IPS-NIHi7 (cell line): ENCODE data around the gene ZNF816.
A peak's percentile ranks its signal among the peaks of the same experiment; 100 is the strongest.
"Not testable (repeated sequence)": the region's sequence is repeated elsewhere in the genome, so short reads cannot be mapped to it uniquely, and the experiment has no call there.

Experiments used
- DNase-seq: peaks from one replicate; pipeline ENCODE4 v3.0.0; 2012; ENCODE audit warnings: mixed read lengths; ENCODE audit errors: extremely low spot score

ZNF816 gene

GRCh38 chr19:52959613-52960295 is 2.9 kb downstream of the ZNF816 start:
- DNase-seq, result no peak

DNA sequence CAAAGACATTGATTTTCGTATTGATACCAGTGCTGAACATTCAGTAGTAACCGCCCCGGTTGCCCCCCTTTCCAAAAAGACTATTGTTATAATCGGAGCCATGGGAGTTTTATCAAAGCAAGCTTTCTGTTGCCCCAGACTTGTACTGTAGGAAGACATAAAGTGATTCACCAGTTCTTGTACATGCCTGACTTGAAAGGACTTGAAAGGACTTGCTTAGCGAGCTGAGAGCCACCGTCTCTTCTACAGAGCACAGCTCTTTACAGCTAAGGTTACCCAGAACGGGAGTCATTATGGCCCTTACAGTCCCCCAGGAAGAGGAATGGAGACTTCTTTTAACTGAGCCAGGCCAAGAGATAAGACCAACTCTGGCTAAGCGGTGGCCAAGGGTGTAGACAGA is 5.1 kb downstream of the ZNF816 start:
- no peak for DNase-seq

GRCh38 chr19:52956917-52957316 is 5.8 kb downstream of the ZNF816 start:
- no peak for DNase-seq

GRCh38 chr19:52949422-52949821 is 13.3 kb downstream of the ZNF816 start:
- no peak for DNase-seq

DNA sequence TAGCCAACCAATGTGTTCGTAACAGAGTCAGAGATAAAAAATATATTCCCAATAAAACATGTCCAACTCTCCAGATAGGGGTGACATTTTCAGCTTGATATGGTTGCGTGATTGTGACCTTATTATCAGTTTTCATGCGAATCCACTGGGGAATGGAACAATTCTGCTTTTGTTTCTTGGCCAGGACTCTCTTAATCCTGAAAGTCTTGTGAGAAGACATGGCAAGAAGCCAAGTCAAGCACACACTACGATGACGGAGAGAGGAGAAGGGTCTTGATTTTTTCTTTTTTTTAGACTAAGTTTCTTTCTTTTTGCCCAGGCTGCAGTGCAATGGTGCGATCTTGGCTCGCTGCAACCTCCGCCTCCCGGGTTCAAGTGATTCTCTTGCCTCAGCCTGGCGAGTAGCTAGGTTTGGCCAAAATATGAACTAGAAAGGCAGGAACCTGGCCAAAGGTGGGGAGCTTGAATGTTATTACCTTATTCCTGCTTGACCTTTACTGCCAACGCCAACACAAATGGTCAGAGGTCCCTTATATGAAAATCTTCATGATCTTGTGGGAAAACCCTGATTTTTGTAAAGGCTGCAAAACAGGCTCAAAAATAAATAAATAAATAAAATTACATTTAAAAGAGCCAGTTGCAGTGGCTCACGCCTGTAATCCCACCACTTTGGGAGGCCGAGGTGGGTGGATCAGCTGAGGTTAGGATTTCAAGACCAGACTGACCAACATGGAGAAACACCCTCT is 14.5 kb downstream of the ZNF816 start:
- DNase-seq, result no peak

DNA sequence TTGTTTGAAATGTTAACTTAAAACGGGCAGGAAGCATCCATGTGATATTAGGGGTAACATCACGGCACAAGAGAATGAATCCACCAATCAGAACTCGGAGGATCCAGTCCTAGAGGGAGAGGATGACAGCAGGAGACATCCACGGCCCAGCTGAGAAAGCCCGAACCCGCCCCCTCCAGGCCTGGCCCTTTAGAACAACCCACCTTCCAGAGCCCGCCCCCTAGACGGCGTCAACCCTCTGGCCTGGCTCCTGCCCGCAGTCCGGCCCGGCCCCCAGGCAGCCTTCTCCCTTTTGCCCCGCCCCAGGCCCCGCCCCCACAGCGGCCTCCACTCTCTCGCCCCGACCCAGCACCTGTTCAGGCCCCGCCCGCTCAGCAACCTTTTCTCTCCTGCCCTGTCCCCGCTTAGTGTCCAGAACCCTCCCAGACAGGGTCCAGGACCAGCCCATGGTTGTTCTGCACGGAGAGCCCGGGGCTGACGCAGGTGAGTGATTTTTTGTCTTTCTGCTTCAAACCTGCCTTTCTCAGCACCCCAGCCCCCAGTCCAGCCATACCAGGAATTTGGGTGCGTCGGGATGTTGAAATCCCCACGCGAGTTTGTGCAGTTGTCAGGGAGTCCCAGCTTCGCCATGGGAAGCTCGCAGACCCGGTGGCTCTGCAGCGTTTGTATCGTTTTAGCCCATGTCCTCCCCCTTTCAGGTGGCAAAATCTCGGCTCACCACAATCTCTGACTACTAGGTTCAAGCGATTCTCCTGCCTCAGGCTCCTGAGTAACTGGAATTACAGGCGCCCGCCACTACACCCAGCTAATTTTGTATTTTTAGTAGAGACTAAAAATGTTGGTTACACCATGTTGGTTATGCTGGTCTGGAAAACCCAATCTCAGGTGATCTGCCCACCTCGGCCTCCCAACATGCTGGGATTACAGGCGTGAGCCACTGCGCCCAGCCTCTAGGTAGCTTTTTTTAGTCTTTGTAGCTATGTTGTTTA is 16.1 kb downstream of the ZNF816 start:
- peak; percentile 96 for DNase-seq

GRCh38 chr19:52945652-52946321 is 16.9 kb downstream of the ZNF816 start:
- no peak for DNase-seq

DNA sequence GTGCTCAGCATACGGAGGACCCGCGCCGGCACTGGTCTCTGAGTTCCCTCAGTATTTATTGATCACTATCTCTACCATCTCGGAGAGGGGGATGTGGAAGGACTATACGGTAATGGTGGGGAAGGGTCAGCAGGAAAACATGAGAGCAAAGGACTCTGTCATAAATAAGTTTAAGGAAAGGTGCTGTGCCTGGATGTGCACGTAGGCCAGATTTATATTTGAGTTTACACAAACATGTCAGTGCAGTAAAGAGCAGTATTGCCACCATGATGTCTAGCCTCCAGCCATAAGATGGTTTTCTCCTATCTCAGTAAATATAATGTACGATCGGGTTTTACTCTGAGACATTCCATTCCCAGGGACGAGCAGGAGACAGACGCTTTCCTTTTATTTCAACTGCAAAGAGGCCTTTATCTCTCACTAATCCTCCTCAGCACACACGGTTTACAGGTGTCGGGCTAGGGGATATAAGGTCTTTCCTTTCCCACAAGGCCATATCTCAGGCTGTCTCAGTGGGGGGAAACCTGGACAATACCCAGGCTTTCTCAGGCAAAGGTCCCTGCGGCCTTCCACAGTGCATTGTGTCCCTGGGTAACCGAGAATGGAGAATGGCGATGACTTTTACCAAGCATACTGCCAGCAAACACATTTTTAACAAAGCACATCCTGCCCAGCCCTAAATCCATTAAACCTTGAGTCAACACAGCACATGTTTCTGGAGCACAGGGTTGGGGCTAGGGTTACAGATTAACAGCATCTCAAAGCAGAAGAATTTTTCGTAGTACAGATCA is 17.8 kb downstream of the ZNF816 start:
- DNase-seq, result not testable (repeated sequence)

GRCh38 chr19:52943884-52944643 is 18.6 kb downstream of the ZNF816 start:
- DNase-seq, result no peak

- no peak for DNase-seq
Measured at GRCh38 chr19:52943134-52943883, 19.4 kb downstream of the ZNF816 start.

DNA sequence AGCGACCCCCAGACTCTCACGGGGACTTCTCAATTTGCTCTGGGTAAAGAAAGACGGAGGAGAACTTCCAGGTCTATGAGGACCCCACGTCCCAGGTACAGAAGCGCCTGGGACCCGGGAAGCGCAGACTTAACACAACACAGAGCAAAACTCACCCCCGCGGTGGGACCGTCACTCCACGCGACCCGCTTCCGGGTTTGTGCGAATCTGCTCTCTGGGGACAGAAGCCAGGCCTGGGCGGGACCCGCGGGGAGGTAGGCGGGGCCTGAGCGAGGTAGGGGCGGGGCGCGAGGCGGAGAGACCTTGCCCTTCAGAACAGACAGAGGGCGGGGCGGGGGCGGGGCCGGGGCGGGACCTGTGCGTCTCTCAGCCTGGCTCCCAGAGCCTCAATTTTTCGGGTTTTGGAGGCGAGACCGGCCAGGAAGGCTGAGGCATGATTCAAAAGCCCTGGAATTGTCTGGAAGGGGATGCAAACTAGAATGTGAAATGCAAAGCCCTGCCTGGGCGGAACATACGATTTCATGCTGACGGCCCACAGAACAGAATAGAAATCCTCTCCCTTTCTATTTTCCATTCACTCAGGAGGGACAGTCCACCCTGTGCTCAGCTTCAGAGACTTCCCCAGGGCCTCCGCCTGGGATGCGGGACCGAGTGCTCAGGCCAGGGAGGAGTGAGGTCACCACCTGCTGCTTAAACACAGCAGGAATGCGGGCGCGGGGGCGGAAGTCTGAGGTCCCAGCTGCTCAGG is 20.1 kb downstream of the ZNF816 start:
- peak; percentile 77 for DNase-seq

DNA sequence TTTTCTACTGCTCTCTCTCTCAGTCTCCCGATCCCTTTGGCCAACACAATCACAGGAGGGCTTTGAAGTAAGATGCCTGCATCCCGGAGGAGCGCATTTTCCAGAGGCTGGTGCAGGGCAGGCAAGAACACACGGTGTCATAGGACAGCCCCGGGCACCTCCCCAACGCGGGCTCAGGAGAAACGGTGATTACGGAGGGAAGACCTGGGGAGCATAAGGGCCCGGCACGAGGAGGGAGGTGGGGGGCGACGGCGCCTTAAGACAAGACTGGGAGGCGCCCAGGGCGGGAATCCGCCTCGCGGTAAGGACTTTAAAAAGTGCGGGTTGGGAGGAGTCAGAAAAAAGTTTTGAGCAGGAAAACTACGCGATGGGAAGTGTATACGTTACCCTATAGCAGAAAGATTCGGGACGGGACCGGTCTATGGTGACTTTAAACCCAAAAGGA is 20.7 kb downstream of the ZNF816 start:
- no peak for DNase-seq

- DNase-seq, result not testable (repeated sequence)
Measured at GRCh38 chr19:52941523-52941922, 21.2 kb downstream of the ZNF816 start.

- DNase-seq, result not testable (repeated sequence)
Measured at GRCh38 chr19:52940905-52941304, 21.8 kb downstream of the ZNF816 start.

GRCh38 chr19:52938761-52939160 is 23.9 kb downstream of the ZNF816 start:
- no peak for DNase-seq

- no peak for DNase-seq
Measured at GRCh38 chr19:52936954-52937325, 25.7 kb downstream of the ZNF816 start.

- DNase-seq, result no peak
Measured at GRCh38 chr19:52936151-52936953, 26.3 kb downstream of the ZNF816 start.

DNA sequence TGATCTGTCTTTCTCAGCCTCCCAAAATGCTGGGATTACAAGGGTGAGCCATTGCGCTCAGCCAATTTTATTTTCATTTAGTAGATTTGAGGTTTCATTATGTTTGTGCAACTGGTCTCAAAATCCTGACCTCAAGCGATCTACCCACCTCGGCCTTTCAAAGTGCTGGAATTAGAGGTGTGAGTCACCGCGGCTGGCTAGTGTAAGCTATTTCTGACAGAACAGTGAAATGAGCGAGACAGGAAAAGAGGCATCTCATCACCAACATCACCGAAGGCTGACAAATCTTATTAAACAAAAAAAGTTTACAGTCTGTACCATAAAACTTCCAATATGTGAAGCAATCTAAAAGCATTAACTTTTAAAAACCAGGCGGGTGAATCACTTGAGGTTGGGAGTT is 27.2 kb downstream of the ZNF816 start:
- no peak for DNase-seq
